Fibroblast of lung (primary cell): ENCODE measurements around the gene ENOX1. TPM values are rescaled to one million over a fixed set of nuclear protein-coding genes. Genes with fewer than 3 reads are reported as not detected.

Experiments used
- DNase-seq, 2 donors: peaks; one replicate each; pipeline versions ENCODE4 v3.0.0 to v3.0.0-alpha.2; 2010; ENCODE audit warnings: low read depth in 2 of 2
- H2AFZ ChIP-seq: 2 replicates; pipeline ENCODE4 v1.5.1; 2012; ENCODE audit warnings: low read length, control low read depth, inconsistent platforms
- H3K27ac ChIP-seq: 2 replicates; pipeline ENCODE4 v1.5.1; 2011; ENCODE audit warnings: low read length, control low read depth; ENCODE audit not compliant: insufficient read depth
- H3K27me3 ChIP-seq: 2 replicates; pipeline ENCODE4 v1.5.1; 2011; ENCODE audit warnings: mild to moderate bottlenecking, low read length; ENCODE audit not compliant: control insufficient read depth, insufficient read depth
- H3K36me3 ChIP-seq: 2 replicates; pipeline ENCODE4 v1.5.1; 2011; ENCODE audit warnings: low read length; ENCODE audit not compliant: control insufficient read depth, insufficient read depth
- H3K4me1 ChIP-seq: 2 replicates; pipeline ENCODE4 v1.5.1; 2011; ENCODE audit warnings: low read length; ENCODE audit not compliant: control insufficient read depth, insufficient read depth; ENCODE audit errors: extremely low read depth
- H3K4me2 ChIP-seq: 2 replicates; pipeline ENCODE4 v1.5.1; 2011; ENCODE audit warnings: low read length, control low read depth; ENCODE audit not compliant: insufficient read depth; ENCODE audit errors: extremely low read depth
- H3K4me3 ChIP-seq, 4 experiments: fragments of 200-600 bp in 1 of 4; sonication (generic) in 1 of 4; replicated peaks in 1 of 4; 2 replicates each; pipeline ENCODE4 v1.5.1; 2011 to 2016; ENCODE audit warnings: low read length in 4 of 4, low read depth in 3 of 4, mild to moderate bottlenecking in 3 of 4, control low read depth in 2 of 4, inconsistent platforms in 1 of 4, mixed read lengths in 1 of 4; ENCODE audit not compliant: insufficient read depth in 1 of 4; ENCODE audit errors: control extremely low read depth in 1 of 4
- H3K79me2 ChIP-seq: 2 replicates; pipeline ENCODE4 v1.5.1; 2012; ENCODE audit warnings: mild to moderate bottlenecking, low read length, inconsistent platforms; ENCODE audit not compliant: control insufficient read depth, insufficient read depth
- H3K9ac ChIP-seq: 2 replicates; pipeline ENCODE4 v1.5.1; 2011; ENCODE audit warnings: mild to moderate bottlenecking, low read length, control low read depth; ENCODE audit not compliant: insufficient read depth
- H3K9me3 ChIP-seq: 2 replicates; pipeline ENCODE4 v1.5.1; 2012; ENCODE audit warnings: low read depth, low read length; ENCODE audit not compliant: control insufficient read depth, insufficient read depth
- H4K20me1 ChIP-seq: 2 replicates; pipeline ENCODE4 v1.5.1; 2011; ENCODE audit warnings: low read length; ENCODE audit not compliant: control insufficient read depth, insufficient read depth; ENCODE audit errors: extremely low read depth
- EZH2 ChIP-seq: IDR thresholded peaks from 2 replicates; pipeline ENCODE4 v1.5.1; 2012; ENCODE audit warnings: low read length, control low read depth, mild to moderate bottlenecking; ENCODE audit errors: missing control alignments
- polyA plus RNA-seq, 2 donors: library from polyadenylated mRNA; depleted of rRNA in 1 of 2; stranded (reverse) in 1 of 2; unstranded in 1 of 2; fragments of >200 nt; gene quantifications; 2 replicates each; pipeline ENCODE4 v1.2.1, GENCODE V29; 2011 to 2012; ENCODE audit warnings: missing spikeins in 1 of 2
- total RNA-seq: library from RNA; depleted of rRNA; stranded (reverse); fragments of >200 nt; gene quantifications from 2 replicates; pipeline ENCODE4 v1.2.1, GENCODE V29; 2014
- TF ChIP-seq, protein P1 (sequence below), 2 donors: IDR thresholded peaks in 1 of 2; conservative IDR thresholded peaks in 1 of 2; 1 replicate in 1 of 2; 2 replicates in 1 of 2; pipeline ENCODE4 v1.5.1; 2011 to 2012; ENCODE audit warnings: low read length in 2 of 2, control low read depth in 1 of 2, inconsistent platforms in 1 of 2, low read depth in 1 of 2, mild to moderate bottlenecking in 1 of 2

Gene ENOX1
- total and polyA plus RNA-seq, 2 donors (not counting 1 experiment from before 2014, with no cell fraction given) = 3.5 to 7.6 TPM

DNA sequence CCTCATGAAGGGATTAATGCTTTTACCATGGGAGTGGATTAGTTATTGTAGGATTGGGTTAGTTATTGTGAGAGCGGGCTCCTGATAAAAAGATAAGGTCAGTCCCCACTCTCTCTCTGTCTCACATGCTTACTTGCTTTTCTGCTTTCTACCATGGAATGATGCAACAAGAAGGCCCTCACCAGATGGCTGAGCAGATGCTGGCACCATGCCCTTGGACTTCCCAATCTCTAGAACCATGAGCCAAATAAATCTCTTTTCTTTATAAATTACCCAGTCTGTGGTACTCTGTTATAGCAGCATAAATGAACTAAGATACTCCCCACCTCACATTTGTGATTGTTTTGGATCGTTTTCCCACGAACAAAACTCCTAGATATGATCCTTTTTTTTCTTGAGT, 409.6 kb downstream of the ENOX1 start:
- no peak overlapping the region for H3K4me3 ChIP-seq
- H3K27me3 ChIP-seq = no peaks in the 10 kb centered on the region
- H3K9me3 ChIP-seq = no peaks in the 10 kb centered on the region
- no peaks in the 10 kb centered on the region for H3K36me3 ChIP-seq
- no peak overlapping the region for H2AFZ ChIP-seq
- TF ChIP-seq EZH2 = no peak
- TF ChIP-seq, protein P1, sequence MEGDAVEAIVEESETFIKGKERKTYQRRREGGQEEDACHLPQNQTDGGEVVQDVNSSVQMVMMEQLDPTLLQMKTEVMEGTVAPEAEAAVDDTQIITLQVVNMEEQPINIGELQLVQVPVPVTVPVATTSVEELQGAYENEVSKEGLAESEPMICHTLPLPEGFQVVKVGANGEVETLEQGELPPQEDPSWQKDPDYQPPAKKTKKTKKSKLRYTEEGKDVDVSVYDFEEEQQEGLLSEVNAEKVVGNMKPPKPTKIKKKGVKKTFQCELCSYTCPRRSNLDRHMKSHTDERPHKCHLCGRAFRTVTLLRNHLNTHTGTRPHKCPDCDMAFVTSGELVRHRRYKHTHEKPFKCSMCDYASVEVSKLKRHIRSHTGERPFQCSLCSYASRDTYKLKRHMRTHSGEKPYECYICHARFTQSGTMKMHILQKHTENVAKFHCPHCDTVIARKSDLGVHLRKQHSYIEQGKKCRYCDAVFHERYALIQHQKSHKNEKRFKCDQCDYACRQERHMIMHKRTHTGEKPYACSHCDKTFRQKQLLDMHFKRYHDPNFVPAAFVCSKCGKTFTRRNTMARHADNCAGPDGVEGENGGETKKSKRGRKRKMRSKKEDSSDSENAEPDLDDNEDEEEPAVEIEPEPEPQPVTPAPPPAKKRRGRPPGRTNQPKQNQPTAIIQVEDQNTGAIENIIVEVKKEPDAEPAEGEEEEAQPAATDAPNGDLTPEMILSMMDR (conservative IDR thresholded peaks at IDR 0.05 in 1 of 2, IDR thresholded peaks at IDR 0.05 in 1 of 2; ENCODE audit: low read depth in 1 of 2, low read length in 2 of 2) = no peak
- no peak overlapping the region for H3K9ac ChIP-seq
- no peaks in the 10 kb centered on the region for H4K20me1 ChIP-seq
- no peak overlapping the region for H3K27ac ChIP-seq
- no peaks in the 10 kb centered on the region for H3K4me1 ChIP-seq
- DNase-seq = peak; percentile 57 to 66
- no peak overlapping the region for H3K4me2 ChIP-seq
- H3K79me2 ChIP-seq = no peaks in the 10 kb centered on the region

DNA sequence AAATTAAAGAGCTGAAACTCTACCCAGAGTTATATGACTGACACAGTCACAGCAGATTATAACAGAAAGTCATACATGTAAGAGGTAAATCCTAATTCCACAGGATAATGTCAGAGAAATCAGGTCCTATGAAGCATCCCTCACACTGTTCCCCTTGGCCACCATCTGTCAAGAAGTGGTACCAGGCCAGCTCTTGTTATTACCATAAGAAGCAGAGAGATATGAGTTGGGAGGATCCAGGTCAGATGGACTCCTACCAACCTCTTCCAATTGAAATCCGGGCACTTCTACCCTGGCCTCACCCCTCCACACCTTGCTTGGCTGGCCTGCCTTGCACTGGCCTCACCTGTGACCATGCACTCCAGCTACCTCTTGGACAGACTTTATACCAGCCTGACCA, 410.2 kb downstream of the ENOX1 start:
- no peaks in the 10 kb centered on the region for H3K9me3 ChIP-seq
- H3K36me3 ChIP-seq = no peaks in the 10 kb centered on the region
- no peak overlapping the region for H3K4me2 ChIP-seq
- no peaks in the 10 kb centered on the region for H4K20me1 ChIP-seq
- DNase-seq = no peak
- H2AFZ ChIP-seq = no peak overlapping the region
- no peaks in the 10 kb centered on the region for H3K27me3 ChIP-seq
- H3K4me3 ChIP-seq = no peak overlapping the region
- TF ChIP-seq, protein P1 (conservative IDR thresholded peaks at IDR 0.05 in 1 of 2, IDR thresholded peaks at IDR 0.05 in 1 of 2; ENCODE audit: low read depth in 1 of 2, low read length in 2 of 2) = no peak
- TF ChIP-seq EZH2 = no peak
- H3K79me2 ChIP-seq = no peaks in the 10 kb centered on the region
- no peak overlapping the region for H3K9ac ChIP-seq
- H3K27ac ChIP-seq = no peak overlapping the region
- H3K4me1 ChIP-seq = no peaks in the 10 kb centered on the region

DNA sequence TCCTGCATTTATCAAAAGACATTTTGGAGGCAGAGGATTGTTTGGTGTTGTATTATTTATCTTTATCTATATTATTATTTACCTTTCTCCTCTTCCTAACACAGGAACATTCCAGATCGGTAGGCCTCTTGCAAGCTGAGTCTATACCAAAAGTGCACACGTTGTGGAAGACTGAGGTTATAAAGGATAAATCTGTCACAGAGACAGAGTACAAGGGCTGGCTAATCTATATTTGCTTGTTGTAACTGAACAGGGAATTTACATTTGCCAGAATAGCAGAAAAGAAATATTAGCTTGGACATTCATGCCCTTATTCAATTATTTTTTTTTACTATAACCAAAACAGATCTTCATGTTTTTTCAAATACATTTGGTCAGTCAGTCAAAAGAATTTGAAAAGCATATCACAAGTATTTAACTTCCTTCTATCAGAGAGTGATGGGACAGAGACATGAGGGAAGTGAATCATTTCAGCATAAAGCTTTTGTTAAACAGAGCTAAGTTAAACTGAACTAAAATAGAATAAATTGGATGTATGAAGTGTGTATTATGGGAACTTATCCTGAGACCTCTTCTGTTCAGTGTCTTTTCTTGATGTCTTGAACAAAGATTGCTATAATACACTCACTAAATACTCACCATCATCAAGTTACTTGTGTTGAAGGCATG, 410.8 kb downstream of the ENOX1 start:
- no peaks in the 10 kb centered on the region for H4K20me1 ChIP-seq
- no peaks in the 10 kb centered on the region for H3K4me1 ChIP-seq
- H3K9ac ChIP-seq = no peak overlapping the region
- H2AFZ ChIP-seq = no peak overlapping the region
- H3K36me3 ChIP-seq = no peaks in the 10 kb centered on the region
- no peak overlapping the region for H3K27ac ChIP-seq
- DNase-seq = no peak
- H3K9me3 ChIP-seq = no peaks in the 10 kb centered on the region
- TF ChIP-seq, protein P1 (conservative IDR thresholded peaks at IDR 0.05 in 1 of 2, IDR thresholded peaks at IDR 0.05 in 1 of 2; ENCODE audit: low read depth in 1 of 2, low read length in 2 of 2) = no peak
- TF ChIP-seq EZH2 = no peak
- no peaks in the 10 kb centered on the region for H3K27me3 ChIP-seq
- H3K4me2 ChIP-seq = no peak overlapping the region
- no peaks in the 10 kb centered on the region for H3K79me2 ChIP-seq
- no peak overlapping the region for H3K4me3 ChIP-seq
